HG02943 (cell line): ENCODE results near the gene SNAPIN.
"Not testable (repeated sequence)": the region's sequence is repeated elsewhere in the genome, so short reads cannot be mapped to it uniquely, and the experiment has no call there.

Experiments
- ATAC-seq: cut with Tn5 transposase; IDR thresholded peaks from one replicate; pipeline ENCODE4 v1.9.1; 2021; ENCODE audit warnings: mild to moderate bottlenecking, low read depth, moderate library complexity; ENCODE audit not compliant: unreplicated experiment

Gene SNAPIN

DNA sequence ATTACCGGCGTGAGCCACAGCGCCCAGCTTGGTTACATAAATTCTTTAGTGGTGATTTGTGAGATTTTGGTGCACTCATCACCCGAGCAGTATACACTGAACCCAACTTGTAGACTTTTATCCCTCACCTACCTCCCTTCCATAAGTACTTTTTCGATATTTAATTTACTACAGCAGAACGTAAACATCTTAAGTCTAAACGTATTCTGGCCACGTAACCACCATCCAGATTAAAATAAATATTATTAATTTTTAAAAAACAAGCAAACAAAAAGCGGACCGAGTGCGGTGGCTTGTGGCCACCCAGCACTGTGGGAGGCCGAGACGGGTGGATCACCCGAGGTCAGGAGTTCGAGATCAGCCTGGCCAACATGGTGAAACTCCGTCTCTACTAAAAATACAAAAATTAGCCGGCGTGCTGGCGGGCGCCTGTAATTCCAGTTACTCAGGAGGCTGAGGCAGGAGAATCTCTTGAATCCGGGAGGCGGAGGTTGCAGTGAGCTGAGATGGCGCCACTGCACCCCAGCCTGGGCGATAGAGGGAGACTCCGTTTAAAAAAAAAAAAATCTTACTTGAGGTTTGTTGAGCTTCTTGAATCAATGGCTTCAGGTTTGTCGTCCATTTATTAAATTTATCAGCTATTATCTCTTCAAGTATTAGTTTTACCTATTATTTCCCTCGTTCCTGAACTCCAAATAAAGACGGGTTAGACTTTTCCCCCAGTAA lies 13.3 kb downstream of the SNAPIN start:
- ATAC-seq = not testable (repeated sequence)

DNA sequence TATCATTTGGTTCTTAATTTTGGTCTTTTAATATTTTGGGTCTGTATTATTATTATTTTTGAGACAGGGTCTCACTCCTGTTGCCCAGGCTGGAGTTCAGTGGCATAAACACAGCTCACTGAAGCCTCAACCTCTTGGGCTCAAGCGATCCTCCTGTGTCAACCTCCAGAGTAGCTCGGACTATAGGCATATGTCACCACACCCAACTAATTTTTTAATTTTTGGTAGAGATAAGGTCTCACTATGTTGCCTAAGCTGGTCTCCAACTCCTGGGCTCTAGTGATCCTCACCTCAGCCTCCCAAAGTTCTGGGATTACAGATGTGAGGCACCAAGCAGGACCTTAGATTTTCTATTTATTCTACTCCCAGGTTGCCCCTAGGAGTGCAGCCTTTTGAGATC lies 15.0 kb downstream of the SNAPIN start:
- ATAC-seq = no peak

DNA sequence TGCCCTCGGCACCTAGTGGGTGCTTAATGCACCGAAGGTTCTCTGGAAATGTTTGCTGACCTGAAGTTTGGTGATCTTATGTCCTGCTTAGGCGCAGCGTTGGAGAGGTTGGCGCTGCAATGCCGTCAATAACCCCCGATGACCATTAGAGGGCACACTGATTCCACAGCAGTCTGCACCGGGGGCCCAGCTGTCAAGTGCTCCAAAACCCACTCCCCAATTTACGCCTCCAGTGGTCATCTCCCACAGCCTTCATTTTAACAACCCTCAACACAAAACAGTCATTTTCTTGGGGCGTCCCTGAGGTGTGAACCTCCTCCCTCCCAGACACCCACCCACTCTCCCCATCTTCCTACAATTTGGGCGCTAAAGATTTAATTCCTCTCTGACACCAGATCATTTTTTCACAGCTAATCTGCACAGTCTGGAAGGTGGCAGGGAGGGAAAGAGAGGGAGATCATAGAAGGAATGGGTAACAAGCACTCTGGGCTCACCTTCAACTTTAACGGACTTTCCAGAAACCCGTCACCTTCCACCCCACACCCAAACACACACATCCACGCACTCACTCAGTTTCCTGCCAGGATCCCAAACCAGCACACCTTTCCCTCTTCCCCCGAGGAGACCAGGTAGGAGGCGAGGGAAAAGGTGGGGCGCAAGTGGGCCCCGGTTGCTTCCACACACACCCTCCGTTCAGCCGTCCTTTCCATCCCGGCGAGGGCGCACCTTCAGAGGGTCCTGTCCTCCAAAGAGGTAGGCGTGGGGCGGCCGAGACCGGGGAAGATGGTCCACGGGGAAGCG lies 19.4 kb downstream of the SNAPIN start:
- no peak for ATAC-seq

DNA sequence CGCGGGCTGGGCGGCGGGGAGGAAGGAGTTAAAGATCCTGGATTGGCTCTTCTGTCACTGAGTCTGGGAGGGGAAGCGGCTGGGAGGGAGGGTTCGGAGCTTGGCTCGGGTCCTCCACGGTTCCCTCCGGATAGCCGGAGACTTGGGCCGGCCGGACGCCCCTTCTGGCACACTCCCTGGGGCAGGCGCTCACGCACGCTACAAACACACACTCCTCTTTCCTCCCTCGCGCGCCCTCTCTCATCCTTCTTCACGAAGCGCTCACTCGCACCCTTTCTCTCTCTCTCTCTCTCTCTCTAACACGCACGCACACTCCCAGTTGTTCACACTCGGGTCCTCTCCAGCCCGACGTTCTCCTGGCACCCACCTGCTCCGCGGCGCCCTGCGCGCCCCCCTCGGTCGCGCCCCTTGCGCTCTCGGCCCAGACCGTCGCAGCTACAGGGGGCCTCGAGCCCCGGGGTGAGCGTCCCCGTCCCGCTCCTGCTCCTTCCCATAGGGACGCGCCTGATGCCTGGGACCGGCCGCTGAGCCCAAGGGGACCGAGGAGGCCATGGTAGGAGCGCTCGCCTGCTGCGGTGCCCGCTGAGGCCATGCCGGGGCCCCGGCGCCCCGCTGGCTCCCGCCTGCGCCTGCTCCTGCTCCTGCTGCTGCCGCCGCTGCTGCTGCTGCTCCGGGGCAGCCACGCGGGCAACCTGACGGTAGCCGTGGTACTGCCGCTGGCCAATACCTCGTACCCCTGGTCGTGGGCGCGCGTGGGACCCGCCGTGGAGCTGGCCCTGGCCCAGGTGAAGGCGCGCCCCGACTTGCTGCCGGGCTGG lies 20.2 kb downstream of the SNAPIN start, which contains the start of gene NPR1:
Gene NPR1, plus strand, starts transcription at position 170 of the 818 bp plus-strand sequence. Its CDS starts 421 bp downstream, at position 591.
- ATAC-seq = no peak

DNA sequence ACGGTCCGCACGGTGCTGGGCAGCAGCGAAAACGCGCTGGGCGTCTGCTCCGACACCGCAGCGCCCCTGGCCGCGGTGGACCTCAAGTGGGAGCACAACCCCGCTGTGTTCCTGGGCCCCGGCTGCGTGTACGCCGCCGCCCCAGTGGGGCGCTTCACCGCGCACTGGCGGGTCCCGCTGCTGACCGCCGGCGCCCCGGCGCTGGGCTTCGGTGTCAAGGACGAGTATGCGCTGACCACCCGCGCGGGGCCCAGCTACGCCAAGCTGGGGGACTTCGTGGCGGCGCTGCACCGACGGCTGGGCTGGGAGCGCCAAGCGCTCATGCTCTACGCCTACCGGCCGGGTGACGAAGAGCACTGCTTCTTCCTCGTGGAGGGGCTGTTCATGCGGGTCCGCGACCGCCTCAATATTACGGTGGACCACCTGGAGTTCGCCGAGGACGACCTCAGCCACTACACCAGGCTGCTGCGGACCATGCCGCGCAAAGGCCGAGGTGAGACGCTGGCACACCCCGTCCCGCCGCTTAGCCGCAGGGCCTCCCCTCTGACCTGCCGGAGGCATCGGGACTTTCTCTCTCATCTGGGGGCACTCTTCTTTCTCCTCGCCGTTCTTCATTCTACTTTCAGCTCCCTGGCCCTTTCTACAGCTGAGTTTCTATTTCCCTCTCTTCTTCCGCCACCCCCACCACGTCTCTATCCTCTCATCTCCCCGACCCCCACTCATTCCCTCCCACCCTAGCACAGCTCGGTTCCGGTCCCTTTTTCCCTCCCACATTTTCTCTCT lies 21.0 kb downstream of the SNAPIN start:
- ATAC-seq = no peak

DNA sequence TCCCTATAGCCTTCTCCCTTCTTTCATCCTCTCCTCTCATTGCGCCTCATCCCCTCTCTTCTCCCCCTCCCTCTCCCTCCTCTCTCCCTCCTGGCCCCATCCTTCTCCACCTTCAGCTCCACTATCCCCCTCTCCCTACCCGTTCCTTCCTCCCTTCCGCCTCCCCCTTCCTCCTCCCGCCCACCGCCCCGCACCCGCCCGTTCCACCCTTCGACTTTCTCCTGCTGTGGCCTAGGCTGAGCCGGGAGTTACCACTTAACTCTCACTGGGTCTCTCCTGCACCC lies 21.6 kb downstream of the SNAPIN start:
- no peak for ATAC-seq

DNA sequence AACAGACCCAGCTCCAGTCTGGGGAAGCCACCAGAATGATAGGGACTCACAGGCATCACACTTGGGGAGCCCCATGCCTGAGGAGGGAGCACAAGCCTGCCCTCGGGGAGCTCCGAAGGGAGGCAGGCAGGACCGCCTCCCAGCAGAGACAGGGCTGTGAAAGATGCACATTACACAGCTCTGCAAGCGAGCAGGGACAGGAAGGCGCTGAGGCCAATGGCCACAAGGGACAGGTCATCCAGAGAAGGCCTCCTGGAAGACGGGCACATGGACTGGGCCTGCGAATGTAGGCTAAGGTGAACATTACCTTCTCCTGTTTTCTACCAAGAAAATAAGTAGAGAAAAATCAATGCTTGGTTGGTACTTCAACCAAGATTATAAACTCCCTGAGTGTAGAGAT lies 24.2 kb downstream of the SNAPIN start:
- no peak for ATAC-seq

DNA sequence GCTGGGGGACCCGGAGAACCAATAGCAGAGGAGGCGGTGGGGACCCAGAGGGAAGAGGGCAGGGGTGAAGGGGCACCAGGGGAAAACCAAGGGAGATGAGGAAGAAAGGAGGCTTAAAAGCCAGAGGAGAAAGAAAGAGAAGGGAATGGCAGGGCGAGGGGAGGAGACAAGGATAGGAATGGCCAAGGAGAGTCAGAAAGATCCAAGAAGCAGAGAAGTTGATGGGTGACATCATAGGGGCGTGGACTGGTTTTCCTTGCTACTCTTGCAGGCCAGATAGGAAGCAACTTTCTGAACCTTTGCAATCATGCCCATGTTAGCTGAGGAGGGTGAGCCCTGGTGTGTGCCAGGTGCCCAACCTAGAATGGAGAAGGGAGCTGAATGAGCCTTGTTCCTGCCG lies 25.4 kb downstream of the SNAPIN start:
- ATAC-seq = no peak

DNA sequence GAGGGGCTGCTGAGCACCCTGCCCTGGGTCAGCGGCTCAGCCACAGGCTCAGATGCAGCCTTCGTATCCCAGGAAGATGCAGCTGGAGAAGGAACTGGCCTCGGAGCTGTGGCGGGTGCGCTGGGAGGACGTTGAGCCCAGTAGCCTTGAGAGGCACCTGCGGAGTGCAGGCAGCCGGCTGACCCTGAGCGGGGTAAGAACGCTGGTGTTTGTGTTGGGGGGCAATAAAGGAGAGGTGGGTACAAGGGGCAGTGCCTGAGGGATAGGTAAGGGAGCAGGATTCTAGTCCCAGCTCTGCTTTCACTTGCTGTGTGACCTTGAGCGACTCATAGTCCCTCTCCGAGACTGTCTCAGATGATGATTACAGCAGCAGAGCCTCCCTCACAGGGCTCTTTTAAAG lies 26.4 kb downstream of the SNAPIN start:
- ATAC-seq = no peak

DNA sequence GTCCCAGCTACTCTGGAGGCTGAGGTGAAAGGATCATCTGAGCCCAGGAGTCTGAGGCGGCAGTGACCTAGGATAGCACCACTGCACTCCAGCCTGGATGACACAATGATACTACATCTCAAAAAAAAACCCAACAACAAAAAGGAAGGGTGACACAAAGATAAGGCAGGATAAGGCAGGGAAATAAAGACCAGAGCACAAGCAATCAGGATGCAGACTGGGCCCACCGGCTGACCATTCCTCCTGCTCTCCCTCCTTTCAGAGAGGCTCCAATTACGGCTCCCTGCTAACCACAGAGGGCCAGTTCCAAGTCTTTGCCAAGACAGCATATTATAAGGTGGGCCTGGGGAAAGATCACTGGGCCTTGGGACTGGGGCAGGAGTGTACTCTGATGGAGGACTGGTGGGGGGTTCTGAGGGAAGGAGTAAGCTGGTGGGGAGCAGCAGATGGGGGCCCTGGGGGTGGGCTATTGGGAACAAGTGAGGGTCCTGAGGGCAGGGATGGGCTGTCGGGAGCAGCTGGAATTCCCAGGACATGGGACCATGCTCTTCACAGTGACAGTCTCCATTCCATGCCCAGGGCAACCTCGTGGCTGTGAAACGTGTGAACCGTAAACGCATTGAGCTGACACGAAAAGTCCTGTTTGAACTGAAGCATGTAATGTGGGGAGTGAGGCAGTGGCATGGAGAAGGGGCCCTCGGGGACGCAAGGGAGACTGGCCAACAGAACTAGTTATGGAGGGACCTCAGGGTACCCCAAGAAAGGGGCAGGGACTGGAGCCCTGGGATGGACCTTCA lies 27.2 kb downstream of the SNAPIN start:
- ATAC-seq = no peak

DNA sequence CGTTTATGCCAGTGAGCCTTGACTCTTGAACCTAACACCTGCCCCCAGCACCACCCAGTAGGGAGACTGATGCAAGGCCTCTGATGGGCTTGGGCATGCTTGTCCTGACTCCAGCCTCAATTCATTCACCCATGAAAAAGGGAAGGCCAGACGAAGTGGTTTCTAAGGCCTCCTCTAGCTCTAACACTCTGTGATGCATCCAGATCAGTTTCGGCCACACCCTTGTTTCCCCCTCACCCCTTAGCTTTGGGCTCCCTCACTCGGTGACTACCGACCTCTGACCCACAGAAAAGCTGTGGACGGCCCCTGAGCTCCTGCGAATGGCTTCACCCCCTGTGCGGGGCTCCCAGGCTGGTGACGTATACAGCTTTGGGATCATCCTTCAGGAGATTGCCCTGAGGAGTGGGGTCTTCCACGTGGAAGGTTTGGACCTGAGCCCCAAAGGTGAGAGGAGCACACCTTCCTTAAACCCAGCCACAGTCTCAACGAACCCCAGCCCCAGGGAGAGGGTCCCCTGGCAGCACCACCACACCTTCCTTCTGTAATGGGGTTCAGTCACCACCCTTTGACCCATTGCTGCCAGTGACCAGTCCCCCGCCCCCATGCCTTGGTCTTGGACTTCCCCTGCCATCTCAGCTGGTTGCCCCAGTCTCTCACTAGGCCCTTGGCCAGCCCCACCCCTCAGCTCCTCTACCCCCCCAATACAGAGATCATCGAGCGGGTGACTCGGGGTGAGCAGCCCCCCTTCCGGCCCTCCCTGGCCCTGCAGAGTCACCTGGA lies 29.0 kb downstream of the SNAPIN start:
- ATAC-seq = no peak

DNA sequence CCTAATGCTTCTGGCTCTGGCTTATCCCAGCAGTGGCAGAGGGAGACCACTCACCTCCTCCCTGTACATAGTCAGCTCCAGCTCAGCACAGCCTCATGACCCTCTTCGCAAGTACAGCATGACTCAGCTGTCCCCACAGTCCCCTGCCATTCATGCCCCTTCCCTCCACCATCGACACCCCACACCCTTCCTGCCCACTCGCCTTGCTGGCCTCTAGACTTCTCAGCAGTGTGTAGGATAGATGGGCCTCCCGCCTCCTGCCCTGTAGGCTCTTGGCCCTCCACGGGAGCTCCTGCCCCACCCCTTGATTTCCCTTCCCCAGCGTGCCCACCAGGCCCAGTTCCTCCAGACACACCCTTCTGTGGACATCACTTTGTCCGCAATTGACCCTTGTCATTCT lies 29.8 kb downstream of the SNAPIN start:
- no peak for ATAC-seq

DNA sequence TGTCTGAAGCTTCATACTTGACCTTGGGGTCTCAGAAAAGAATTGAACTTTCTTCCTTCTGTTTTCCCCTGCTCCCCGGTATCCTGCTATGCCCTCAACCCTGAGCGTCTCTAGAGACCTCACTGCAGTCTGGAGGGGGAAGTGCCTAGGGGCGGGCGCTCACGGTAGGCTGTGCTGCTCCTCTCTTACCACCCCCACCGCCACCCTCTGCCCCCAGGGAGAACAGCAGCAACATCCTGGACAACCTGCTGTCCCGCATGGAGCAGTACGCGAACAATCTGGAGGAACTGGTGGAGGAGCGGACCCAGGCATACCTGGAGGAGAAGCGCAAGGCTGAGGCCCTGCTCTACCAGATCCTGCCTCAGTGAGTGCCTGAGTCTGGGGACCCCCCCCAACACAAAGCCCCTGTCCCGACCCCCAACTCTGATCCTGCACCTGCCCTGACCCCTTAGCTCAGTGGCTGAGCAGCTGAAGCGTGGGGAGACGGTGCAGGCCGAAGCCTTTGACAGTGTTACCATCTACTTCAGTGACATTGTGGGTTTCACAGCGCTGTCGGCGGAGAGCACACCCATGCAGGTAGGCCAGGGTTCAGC lies 30.3 kb downstream of the SNAPIN start:
- no peak for ATAC-seq

DNA sequence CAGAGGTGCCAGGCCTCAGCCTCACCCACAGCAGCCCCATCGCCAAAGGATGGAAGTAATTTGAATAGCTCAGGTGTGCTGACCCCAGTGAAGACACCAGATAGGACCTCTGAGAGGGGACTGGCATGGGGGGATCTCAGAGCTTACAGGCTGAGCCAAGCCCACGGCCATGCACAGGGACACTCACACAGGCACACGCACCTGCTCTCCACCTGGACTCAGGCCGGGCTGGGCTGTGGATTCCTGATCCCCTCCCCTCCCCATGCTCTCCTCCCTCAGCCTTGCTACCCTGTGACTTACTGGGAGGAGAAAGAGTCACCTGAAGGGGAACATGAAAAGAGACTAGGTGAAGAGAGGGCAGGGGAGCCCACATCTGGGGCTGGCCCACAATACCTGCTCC lies 35.0 kb downstream of the SNAPIN start:
- no peak for ATAC-seq

DNA sequence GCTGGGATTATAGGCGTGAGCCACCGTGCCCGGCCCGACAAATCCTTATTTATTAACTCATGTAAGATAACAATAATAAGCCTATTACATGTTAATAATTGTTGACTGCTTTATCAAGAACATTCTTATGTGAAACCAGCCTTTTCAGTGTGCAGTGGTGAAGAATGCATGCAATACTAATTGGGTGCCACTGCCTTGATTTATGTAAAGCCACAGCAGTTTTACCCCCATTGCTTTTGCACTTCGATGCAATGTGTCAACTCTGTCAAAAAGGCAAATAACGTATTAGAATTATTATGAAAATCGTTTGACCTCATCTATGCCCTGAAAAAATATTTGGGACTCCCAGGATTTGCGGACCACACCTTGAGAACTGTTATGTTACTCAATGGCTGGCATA lies 38.2 kb downstream of the SNAPIN start:
- no peak for ATAC-seq

DNA sequence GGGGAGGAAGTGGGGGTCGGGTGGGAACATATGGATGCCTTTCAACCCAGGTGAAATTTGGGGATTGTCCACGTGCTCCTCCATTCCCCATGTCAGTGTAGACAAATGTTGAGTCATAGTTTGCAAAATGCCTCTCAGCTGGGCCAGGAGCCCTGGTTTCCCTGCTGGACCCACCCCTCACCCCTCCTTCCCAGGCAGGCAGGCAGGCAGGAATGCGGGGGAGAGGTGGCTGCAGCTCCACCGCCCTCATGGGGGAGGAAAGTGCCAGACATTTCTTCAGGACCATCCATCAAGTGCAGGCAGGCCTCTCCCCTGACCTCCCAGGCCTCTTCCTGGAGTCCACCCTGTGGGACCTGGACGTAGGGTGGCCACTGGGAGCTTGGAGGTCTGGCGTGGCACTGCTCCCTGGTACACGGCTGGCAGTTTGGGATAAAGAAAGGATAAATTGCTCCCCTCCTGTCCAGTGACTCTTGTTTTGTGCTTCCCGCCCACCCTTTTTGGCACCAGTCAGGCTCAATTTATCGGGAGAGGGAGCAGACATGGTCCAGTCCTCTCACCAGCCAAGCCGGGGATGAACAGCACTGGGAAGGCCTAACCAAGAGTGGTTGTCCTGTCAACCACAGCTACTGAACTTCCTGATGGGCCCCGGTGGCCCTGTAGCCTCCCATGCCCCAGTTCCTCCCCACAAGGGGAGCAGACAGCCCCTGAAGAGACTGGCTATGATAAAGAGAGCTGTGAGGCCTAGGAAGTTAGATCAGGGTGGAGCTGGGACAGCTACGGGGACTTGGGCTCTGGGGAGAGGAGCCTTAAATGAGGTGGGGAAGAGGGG lies 38.9 kb downstream of the SNAPIN start:
- ATAC-seq = no peak

DNA sequence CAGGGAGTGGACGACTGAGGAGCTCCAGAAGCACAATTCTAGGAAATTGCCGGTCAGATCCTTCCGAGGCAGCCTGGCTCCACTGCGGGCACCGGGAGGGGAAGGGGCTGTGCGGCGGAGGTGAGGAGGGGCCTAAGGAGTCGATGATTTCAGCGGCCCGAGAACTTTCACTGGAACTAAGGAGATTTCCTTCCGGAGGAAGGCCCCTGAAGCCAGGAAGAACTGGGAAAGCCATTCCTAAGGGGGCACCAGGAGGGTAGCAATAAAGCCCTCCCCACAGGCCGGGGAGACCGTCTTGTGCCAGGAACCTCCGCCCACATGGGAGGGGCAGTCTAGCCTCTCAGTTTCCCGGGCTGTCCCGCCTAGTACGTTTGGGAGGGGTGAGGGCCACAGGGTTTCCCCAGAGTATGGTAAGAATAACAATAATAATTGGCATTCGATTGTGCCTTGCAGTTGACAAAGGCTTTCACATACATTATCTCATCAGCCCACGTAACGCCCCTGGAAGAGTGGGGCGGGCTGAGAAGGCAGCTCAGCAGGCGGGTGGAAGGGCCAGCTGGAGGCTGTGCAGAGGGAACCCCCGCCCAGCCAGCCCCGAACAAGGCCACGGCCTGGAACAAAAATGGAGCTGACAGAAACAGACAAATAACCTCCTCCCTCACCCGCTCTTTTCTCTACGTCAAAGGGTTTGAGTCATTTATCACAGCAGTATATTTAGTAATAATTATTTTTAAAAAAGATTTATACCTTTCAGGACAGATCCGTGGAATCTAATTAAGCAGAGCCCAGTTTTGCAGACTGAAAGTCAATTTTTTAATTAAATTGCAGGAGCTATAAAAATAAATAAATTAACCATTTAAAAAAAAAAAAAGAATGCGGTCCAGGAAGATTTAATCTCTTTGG lies 39.8 kb downstream of the SNAPIN start:
- ATAC-seq = no peak
